ENCODE results near the gene TRPV6.
A peak's percentile ranks its signal among the peaks of the same experiment; 100 is the strongest.

The TRPV6 gene

GRCh38 chr7:142857625-142858024 lies 27.9 kb downstream of the TRPV6 start:
- intact Hi-C loops (cut with DNase I), result no loop called here
- DNase-seq, result peak in 1 of 10 donors; percentile 46

GRCh38 chr7:142856565-142857245 lies 28.8 kb downstream of the TRPV6 start:
- peak in 5 of 10 donors; percentile 48 to 94 (median 83) for DNase-seq
- intact Hi-C loops (cut with DNase I), result no loop called here

- peak in 5 of 10 donors; percentile 46 to 91 (median 84) for DNase-seq
- intact Hi-C loops (cut with DNase I), result loop anchor here (2.0 kb wide), 1 partner anchor 147 kb away; no protein-coding TSS in a partner anchor
Measured at GRCh38 chr7:142855756-142856564, 29.6 kb downstream of the TRPV6 start.

GRCh38 chr7:142855114-142855743 lies 30.3 kb downstream of the TRPV6 start:
- peak in 1 of 10 donors; percentile 83 for DNase-seq
- intact Hi-C loops (cut with DNase I), result loop anchor here (2.0 kb wide), 1 partner anchor 148 kb away; no protein-coding TSS in a partner anchor

GRCh38 chr7:142854372-142855113 lies 31.0 kb downstream of the TRPV6 start, which contains the start of gene EPHB6:
EPHB6 (plus strand) TSS chr7:142855076; CDS start chr7:142863228, 8,152 bp downstream.
- intact Hi-C loops (cut with DNase I), result loop anchor here (1.0 to 2.0 kb wide), 2 partner anchors 148 to 361 kb away; no protein-coding TSS in a partner anchor
- peak in 6 of 10 donors; percentile 54 to 94 (median 86) for DNase-seq

GRCh38 chr7:142853739-142854371 lies 31.7 kb downstream of the TRPV6 start:
- intact Hi-C loops (cut with DNase I), result loop anchor here (1.0 to 2.0 kb wide), 3 partner anchors 149 to 361 kb away; no protein-coding TSS in a partner anchor
- peak in 6 of 10 donors; percentile 59 to 94 (median 74) for DNase-seq

GRCh38 chr7:142851919-142852318 lies 33.6 kb downstream of the TRPV6 start:
- DNase-seq, result no peak
- intact Hi-C loops (cut with DNase I), result loop anchor here (2.0 kb wide), 1 partner anchor 157 kb away; no protein-coding TSS in a partner anchor

GRCh38 chr7:142851269-142851668 lies 34.3 kb downstream of the TRPV6 start:
- intact Hi-C loops (cut with DNase I), result no loop called here
- DNase-seq, result no peak

- no peak for DNase-seq
- intact Hi-C loops (cut with DNase I), result no loop called here
Measured at GRCh38 chr7:142847353-142847752, 38.2 kb downstream of the TRPV6 start.

- DNase-seq, result no peak
- intact Hi-C loops (cut with DNase I), result no loop called here
Measured at GRCh38 chr7:142842251-142842766, 43.2 kb downstream of the TRPV6 start.

- no peak for DNase-seq
- intact Hi-C loops (cut with DNase I), result no loop called here
Measured at GRCh38 chr7:142838461-142839213, 46.9 kb downstream of the TRPV6 start.

- no peak for DNase-seq
- intact Hi-C loops (cut with DNase I), result no loop called here
Measured at GRCh38 chr7:142836426-142836825, 49.1 kb downstream of the TRPV6 start.

GRCh38 chr7:142835487-142835886 lies 50.1 kb downstream of the TRPV6 start:
- intact Hi-C loops (cut with DNase I), result no loop called here
- DNase-seq, result no peak

- intact Hi-C loops (cut with DNase I), result no loop called here
- DNase-seq, result no peak
Measured at GRCh38 chr7:142833174-142834048, 52.1 kb downstream of the TRPV6 start.

GRCh38 chr7:142832417-142832816 lies 53.1 kb downstream of the TRPV6 start:
- no peak for DNase-seq
- intact Hi-C loops (cut with DNase I), result no loop called here

- intact Hi-C loops (cut with DNase I), result no loop called here
Measured at GRCh38 chr7:142827951-142828500, 57.5 kb downstream of the TRPV6 start.

GRCh38 chr7:142822714-142823113 lies 62.8 kb downstream of the TRPV6 start:
- DNase-seq, result no peak
- intact Hi-C loops (cut with DNase I), result no loop called here

More at GRCh38 chr7:142827951-142828500, 57.5 kb downstream of the TRPV6 start:
- no peak for DNase-seq
